ENCODE data around the gene SERHL2. TPM values are rescaled to one million over a fixed set of nuclear protein-coding genes. Genes with fewer than 3 reads are reported as not detected.
"Not testable (repeated sequence)": the region's sequence is repeated elsewhere in the genome, so short reads cannot be mapped to it uniquely, and the experiment has no call there.

Gene SERHL2
- polyA plus RNA-seq, 1 of the 3 experiments (the other 2 are of a cell fraction): 3.1 TPM

DNA sequence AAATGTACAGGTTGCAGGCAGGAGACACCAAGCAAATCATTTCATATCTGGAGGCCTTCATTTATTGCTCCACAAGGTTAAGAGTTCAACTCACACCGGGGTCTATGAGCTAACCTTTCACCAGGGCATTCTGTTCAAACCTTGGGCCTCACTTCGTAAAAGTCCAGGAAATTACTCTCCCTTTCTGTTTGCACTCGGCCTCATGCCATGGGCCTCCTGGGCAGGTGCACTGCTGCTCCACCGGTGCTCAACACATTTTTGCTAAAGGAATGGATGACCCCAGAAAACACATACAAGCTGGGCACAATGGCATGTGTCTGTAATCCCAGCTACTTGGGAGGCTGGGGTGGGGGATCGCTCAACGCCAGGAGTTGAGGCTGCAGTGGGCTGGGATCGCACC is 17.6 kb upstream of the SERHL2 start (continued):
- TF ChIP-seq REST (IDR thresholded peaks at IDR 0.05; ENCODE audit: low read depth, low read length) (no peak), FOSL2 (IDR thresholded peaks at IDR 0.05; ENCODE audit: borderline replicate concordance, low read depth) (no peak), ELF1 (IDR thresholded peaks at IDR 0.05) (no peak)

DNA sequence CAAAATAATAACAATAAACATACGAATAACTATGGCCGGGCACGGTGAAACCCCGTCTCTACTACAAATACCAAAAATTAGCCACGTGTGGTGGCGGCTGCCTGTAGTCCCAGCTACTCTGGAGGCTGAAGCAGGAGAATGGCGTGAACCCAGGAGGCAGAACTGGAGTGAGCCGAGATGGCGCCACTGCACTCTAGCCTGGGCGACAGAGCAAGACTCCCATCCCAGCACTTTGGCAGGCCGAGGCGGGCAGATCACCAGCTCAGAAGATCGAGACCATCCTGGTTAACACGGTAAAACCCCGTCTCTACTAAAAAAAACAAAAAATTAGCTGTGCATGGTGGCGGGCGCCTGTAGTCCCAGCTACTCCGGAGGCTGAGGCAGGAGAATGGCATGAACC is 17.1 kb upstream of the SERHL2 start:
- H3K36me3 ChIP-seq (replicated peaks in 1 of 2; ENCODE audit: control insufficient read depth in 1 of 2, insufficient read depth in 2 of 2, low read length in 1 of 2); POLR2A ChIA-PET; H3K9me3 ChIP-seq; H3K4me3 ChIP-seq (ENCODE audit: low read depth in 2 of 2, low read length in 1 of 2); H4K20me1 ChIP-seq (ENCODE audit: insufficient read depth); H3K9me2 ChIP-seq; H3K79me2 ChIP-seq (ENCODE audit: insufficient read depth); DNase-seq; H3K4me1 ChIP-seq (ENCODE audit: control insufficient read depth in 1 of 2, insufficient read depth in 2 of 2, low read depth in 1 of 2, low read length in 1 of 2); H3K9ac ChIP-seq; H3K27ac ChIP-seq (ENCODE audit: low read depth in 2 of 2, low read length in 1 of 2); H3F3A ChIP-seq (replicated peaks; ENCODE audit: insufficient read depth); CTCF ChIA-PET; H3K4me2 ChIP-seq; H3K27me3 ChIP-seq (ENCODE audit: insufficient read depth); H2AFZ ChIP-seq (ENCODE audit: low read depth): not testable (repeated sequence)
- 94% methylated on average over 18 of the region's 18 CpGs for WGBS (ENCODE audit: low lambda C conversion rate)

DNA sequence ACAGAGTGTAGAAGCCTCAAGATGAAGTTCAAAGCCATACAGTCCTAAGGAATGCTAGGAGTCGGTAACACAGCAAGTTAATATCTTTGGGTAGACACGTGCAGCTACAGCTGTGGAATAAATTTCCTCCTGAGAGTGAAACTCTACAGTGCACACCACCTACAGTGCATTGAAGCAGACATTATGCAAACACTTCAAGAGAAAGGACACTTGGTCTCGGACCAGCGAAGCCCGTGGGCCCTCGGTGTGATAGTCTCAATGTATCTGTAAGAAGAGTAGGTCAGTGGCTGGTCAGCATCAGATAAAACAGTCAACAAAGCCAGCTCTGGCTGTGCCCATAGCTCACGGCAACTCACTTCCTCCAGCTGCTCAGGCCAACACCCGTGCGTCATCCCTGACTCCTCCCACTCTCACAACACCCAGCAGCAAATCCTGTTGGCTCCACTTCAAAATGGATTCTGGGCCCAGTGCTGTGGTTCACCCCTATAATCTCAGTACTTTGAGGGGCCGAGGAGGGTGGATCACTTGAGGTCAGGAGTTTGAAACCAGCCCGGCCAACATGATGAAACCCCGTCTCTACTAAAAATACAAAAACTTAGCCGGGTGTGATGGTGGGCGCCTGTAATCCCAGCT is 16.4 kb upstream of the SERHL2 start:
- H3K27me3 ChIP-seq (ENCODE audit: insufficient read depth); H3K4me1 ChIP-seq (ENCODE audit: control insufficient read depth in 1 of 2, insufficient read depth in 2 of 2, low read depth in 1 of 2, low read length in 1 of 2); CTCF ChIA-PET; H3F3A ChIP-seq (replicated peaks; ENCODE audit: insufficient read depth); H3K4me2 ChIP-seq; H3K9me2 ChIP-seq; DNase-seq; H3K36me3 ChIP-seq (replicated peaks in 1 of 2; ENCODE audit: control insufficient read depth in 1 of 2, insufficient read depth in 2 of 2, low read length in 1 of 2); H3K79me2 ChIP-seq (ENCODE audit: insufficient read depth); POLR2A ChIA-PET; H3K9me3 ChIP-seq; H3K4me3 ChIP-seq (ENCODE audit: low read depth in 2 of 2, low read length in 1 of 2); H3K9ac ChIP-seq; H2AFZ ChIP-seq (ENCODE audit: low read depth); H4K20me1 ChIP-seq (ENCODE audit: insufficient read depth): not testable (repeated sequence)
- peak overlapping the region in 1 of 2 experiments; percentile 43; a peak in 1 of 4 replicates for H3K27ac ChIP-seq (ENCODE audit: low read depth in 2 of 2, low read length in 1 of 2)
- WGBS (ENCODE audit: low lambda C conversion rate): 78% methylated on average over 7 of the region's 14 CpGs

DNA sequence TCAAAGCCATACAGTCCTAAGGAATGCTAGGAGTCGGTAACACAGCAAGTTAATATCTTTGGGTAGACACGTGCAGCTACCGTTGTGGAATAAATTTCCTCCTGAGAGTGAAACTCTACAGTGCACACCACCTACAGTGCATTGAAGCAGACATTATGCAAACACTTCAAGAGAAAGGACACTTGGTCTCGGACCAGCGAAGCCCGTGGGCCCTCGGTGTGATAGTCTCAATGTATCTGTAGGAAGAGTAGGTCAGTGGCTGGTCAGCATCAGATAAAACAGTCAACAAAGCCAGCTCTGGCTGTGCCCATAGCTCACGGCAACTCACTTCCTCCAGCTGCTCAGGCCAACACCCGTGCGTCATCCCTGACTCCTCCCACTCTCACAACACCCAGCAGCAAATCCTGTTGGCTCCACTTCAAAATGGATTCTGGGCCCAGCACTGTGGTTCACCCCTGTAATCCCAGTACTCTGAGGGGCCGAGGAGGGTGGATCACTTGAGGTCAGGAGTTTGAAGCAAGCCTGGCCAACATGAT is 14.5 kb upstream of the SERHL2 start:
- H3K27me3 ChIP-seq (ENCODE audit: insufficient read depth); H3K9ac ChIP-seq; H3K4me2 ChIP-seq; H2AFZ ChIP-seq (ENCODE audit: low read depth); H3K79me2 ChIP-seq (ENCODE audit: insufficient read depth); H3K4me1 ChIP-seq (ENCODE audit: control insufficient read depth in 1 of 2, insufficient read depth in 2 of 2, low read depth in 1 of 2, low read length in 1 of 2); DNase-seq; H4K20me1 ChIP-seq (ENCODE audit: insufficient read depth); H3K9me2 ChIP-seq; H3F3A ChIP-seq (replicated peaks; ENCODE audit: insufficient read depth); CTCF ChIA-PET; H3K4me3 ChIP-seq (ENCODE audit: low read depth in 2 of 2, low read length in 1 of 2); H3K36me3 ChIP-seq (replicated peaks in 1 of 2; ENCODE audit: control insufficient read depth in 1 of 2, insufficient read depth in 2 of 2, low read length in 1 of 2); H3K9me3 ChIP-seq; POLR2A ChIA-PET: not testable (repeated sequence)
- WGBS (ENCODE audit: low lambda C conversion rate): 81% methylated on average over 8 of the region's 11 CpGs
- H3K27ac ChIP-seq (ENCODE audit: low read depth in 2 of 2, low read length in 1 of 2): peak overlapping the region in 1 of 2 experiments; percentile 39; a peak in 2 of 4 replicates
